Uterus (tissue), 2 donors: ENCODE data around the gene CNTNAP5.

ENCODE experiments used
- POLR2A ChIP-seq, 2 donors: fragments of 450-650 bp; IDR thresholded peaks; one replicate each; pipeline ENCODE4 v1.6.1; 2016; ENCODE audit warnings: antibody characterized with exemption in 2 of 2, mild to moderate bottlenecking in 1 of 2, moderate library complexity in 1 of 2
- TF ChIP-seq, protein P1 (sequence below), 4 experiments: fragments of 200-600 bp in 2 of 4; fragments of 450-650 bp in 2 of 4; sonication (generic) in 2 of 4; IDR thresholded peaks; one replicate each; pipeline ENCODE4 v1.5.1; 2016 to 2019; ENCODE audit warnings: antibody characterized with exemption in 4 of 4, mild to moderate bottlenecking in 2 of 4, moderate library complexity in 1 of 4

GRCh38 chr2:124162256-124162655 is 137.2 kb downstream of the CNTNAP5 start:
- TF ChIP-seq, protein P1, sequence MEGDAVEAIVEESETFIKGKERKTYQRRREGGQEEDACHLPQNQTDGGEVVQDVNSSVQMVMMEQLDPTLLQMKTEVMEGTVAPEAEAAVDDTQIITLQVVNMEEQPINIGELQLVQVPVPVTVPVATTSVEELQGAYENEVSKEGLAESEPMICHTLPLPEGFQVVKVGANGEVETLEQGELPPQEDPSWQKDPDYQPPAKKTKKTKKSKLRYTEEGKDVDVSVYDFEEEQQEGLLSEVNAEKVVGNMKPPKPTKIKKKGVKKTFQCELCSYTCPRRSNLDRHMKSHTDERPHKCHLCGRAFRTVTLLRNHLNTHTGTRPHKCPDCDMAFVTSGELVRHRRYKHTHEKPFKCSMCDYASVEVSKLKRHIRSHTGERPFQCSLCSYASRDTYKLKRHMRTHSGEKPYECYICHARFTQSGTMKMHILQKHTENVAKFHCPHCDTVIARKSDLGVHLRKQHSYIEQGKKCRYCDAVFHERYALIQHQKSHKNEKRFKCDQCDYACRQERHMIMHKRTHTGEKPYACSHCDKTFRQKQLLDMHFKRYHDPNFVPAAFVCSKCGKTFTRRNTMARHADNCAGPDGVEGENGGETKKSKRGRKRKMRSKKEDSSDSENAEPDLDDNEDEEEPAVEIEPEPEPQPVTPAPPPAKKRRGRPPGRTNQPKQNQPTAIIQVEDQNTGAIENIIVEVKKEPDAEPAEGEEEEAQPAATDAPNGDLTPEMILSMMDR (IDR thresholded peaks at IDR 0.05) = no peak
- TF ChIP-seq POLR2A (IDR thresholded peaks at IDR 0.05) = no peak
